WTC11 (cell line): ENCODE results near the gene GRAMD1A. TPM values are rescaled to one million over a fixed set of nuclear protein-coding genes. Genes with fewer than 3 reads are reported as not detected.
"Not testable (repeated sequence)": the region's sequence is repeated elsewhere in the genome, so short reads cannot be mapped to it uniquely, and the experiment has no call there.

Experiments used
- ATAC-seq: fragments of 200-7000 bp; cut with Tn5 transposase; 2 replicates; pipeline ENCODE4 v1.10.0; 2021; ENCODE audit warnings: mild to moderate bottlenecking, moderate library complexity
- CTCF ChIA-PET: fragments of 300-600 bp; sonication (Branson Sonifier 250); formaldehyde crosslinking; loops from one replicate; lab custom pipeline; 2021; ENCODE audit warnings: antibody characterized with exemption; lab: Charles Lee
- POLR2A ChIA-PET: fragments of 350-600 bp; sonication (Branson Sonifier 250); formaldehyde crosslinking; loops from one replicate; lab custom pipeline; 2021; ENCODE audit warnings: antibody characterized with exemption; lab: Charles Lee
- DNase-seq: peaks from one replicate; pipeline ENCODE4 v3.0.0; 2021; ENCODE audit warnings: low spot score
- H3K27ac Mint-ChIP-seq: 2 replicates; pipeline ENCODE4 v1.8.0; 2021; ENCODE audit warnings: mixed read lengths
- H3K27me3 Mint-ChIP-seq: 2 replicates; pipeline ENCODE4 v1.8.0; 2021; ENCODE audit warnings: low read depth, mild to moderate bottlenecking, moderate library complexity, mixed read lengths
- H3K36me3 Mint-ChIP-seq: 2 replicates; pipeline ENCODE4 v1.8.0; 2021; ENCODE audit warnings: mixed read lengths
- H3K4me1 Mint-ChIP-seq: 2 replicates; pipeline ENCODE4 v1.8.0; 2022; ENCODE audit warnings: mixed read lengths
- H3K4me3 Mint-ChIP-seq: 2 replicates; pipeline ENCODE4 v1.8.0; 2021; ENCODE audit warnings: mild to moderate bottlenecking, moderate library complexity, mixed read lengths
- H3K9me3 Mint-ChIP-seq: 2 replicates; pipeline ENCODE4 v1.8.0; 2021; ENCODE audit warnings: mixed read lengths
- ATF1 ChIP-seq: sonication (generic); formaldehyde crosslinking; IDR thresholded peaks from 2 replicates; pipeline ENCODE4 v1.8.1; 2023; ENCODE audit warnings: mild to moderate bottlenecking, moderate library complexity, missing genetic modification reagents
- E2F1 ChIP-seq: sonication (generic); formaldehyde crosslinking; IDR thresholded peaks from 2 replicates; pipeline ENCODE4 v1.8.0; 2022; ENCODE audit warnings: mild to moderate bottlenecking, missing genetic modification reagents
- ELF4 ChIP-seq: sonication (generic); formaldehyde crosslinking; IDR thresholded peaks from 2 replicates; pipeline ENCODE4 v1.8.1; 2022; ENCODE audit warnings: low read depth, mild to moderate bottlenecking, moderate library complexity, missing genetic modification reagents
- FOXJ3 ChIP-seq: sonication (generic); formaldehyde crosslinking; IDR thresholded peaks from 2 replicates; pipeline ENCODE4 v1.9.0; 2021; ENCODE audit warnings: missing genetic modification reagents, mild to moderate bottlenecking, borderline replicate concordance
- FOXK1 ChIP-seq: sonication (generic); formaldehyde crosslinking; IDR thresholded peaks from 2 replicates; pipeline ENCODE4 v1.8.0; 2022; ENCODE audit warnings: mild to moderate bottlenecking, moderate library complexity, missing genetic modification reagents
- GTF2I ChIP-seq: fragments of 250-450 bp; sonication (Bioruptor Pico); conservative IDR thresholded peaks from 2 replicates; pipeline ENCODE4 v1.4.0; 2021; ENCODE audit warnings: mild to moderate bottlenecking
- HMGA2 ChIP-seq: fragments of 250-450 bp; sonication (Bioruptor Pico); IDR thresholded peaks from 2 replicates; pipeline ENCODE4 v1.4.0; 2021; ENCODE audit warnings: mild to moderate bottlenecking, moderate library complexity
- JUN ChIP-seq: sonication (generic); formaldehyde crosslinking; IDR thresholded peaks from 2 replicates; pipeline ENCODE4 v1.8.0; 2023; ENCODE audit warnings: mild to moderate bottlenecking, missing genetic modification reagents
- NR1H2 ChIP-seq: sonication (generic); formaldehyde crosslinking; IDR thresholded peaks from 2 replicates; pipeline ENCODE4 v1.9.0; 2021; ENCODE audit warnings: mild to moderate bottlenecking, moderate library complexity, missing genetic modification reagents
- PRDM15 ChIP-seq: sonication (generic); formaldehyde crosslinking; IDR thresholded peaks from 2 replicates; pipeline ENCODE4 v1.8.0; 2022; ENCODE audit warnings: missing genetic modification reagents
- SOX15 ChIP-seq: fragments of 250-450 bp; sonication (Bioruptor Pico); IDR thresholded peaks from 2 replicates; pipeline ENCODE4 v1.9.0; 2021; ENCODE audit warnings: mild to moderate bottlenecking
- TCF7 ChIP-seq: sonication (generic); formaldehyde crosslinking; IDR thresholded peaks from 2 replicates; pipeline ENCODE4 v1.8.0; 2022; ENCODE audit warnings: mild to moderate bottlenecking, low read depth, missing genetic modification reagents, moderate library complexity
- USF1 ChIP-seq: sonication (generic); formaldehyde crosslinking; IDR thresholded peaks from 2 replicates; pipeline ENCODE4 v1.8.0; 2022; ENCODE audit warnings: mild to moderate bottlenecking, missing genetic modification reagents
- ZMAT4 ChIP-seq: fragments of 250-450 bp; sonication (Bioruptor Pico); IDR thresholded peaks from 2 replicates; pipeline ENCODE4 v1.9.0; 2021; ENCODE audit warnings: mild to moderate bottlenecking
- ZNF121 ChIP-seq: sonication (generic); formaldehyde crosslinking; IDR thresholded peaks from 2 replicates; pipeline ENCODE4 v1.8.0; 2023; ENCODE audit warnings: missing genetic modification reagents
- total RNA-seq: library from RNA; stranded (reverse); gene quantifications from 3 replicates; pipeline ENCODE4 v1.2.3, GENCODE V29; 2021

The GRAMD1A gene
- total RNA-seq, 1 experiment from 2014 or later = 389 TPM

- ChIA-PET POLR2A (interaction anchor here (0.8 kb wide), 1 partner anchor 81 kb away, joined by 3 read pairs; the partner anchor contains the start of gene ZNF30), CTCF (interaction anchor here (0.8 to 1.0 kb wide), 2 partner anchors 35 to 37 kb away, joined by 3 read pairs; no protein-coding TSS in a partner anchor)
- not testable (repeated sequence) for DNase-seq, H3K27me3 Mint-ChIP-seq, H3K4me3 Mint-ChIP-seq, H3K9me3 Mint-ChIP-seq, ATAC-seq, H3K27ac Mint-ChIP-seq
- peaks cover 61% of the 10 kb centered on the region for H3K36me3 Mint-ChIP-seq
- peak; percentile 56; the same call in 1 of the 2 replicates for TF ChIP-seq ZNF121 (CRISPR knock-in tag)
- peaks cover 36% of the 10 kb centered on the region for H3K4me1 Mint-ChIP-seq
Observed at GRCh38 chr19:35007427-35007826, 7.3 kb downstream of the GRAMD1A start.

GRCh38 chr19:35008891-35009341 lies 8.8 kb downstream of the GRAMD1A start:
- H3K4me1 Mint-ChIP-seq = peaks cover 30% of the 10 kb centered on the region
- CTCF ChIA-PET = interaction anchor here (0.6 kb wide), 1 partner anchor 43 kb away, joined by 3 read pairs; no protein-coding TSS in a partner anchor
- H3K36me3 Mint-ChIP-seq = peaks cover 70% of the 10 kb centered on the region
- no peaks in the 10 kb centered on the region for H3K27me3 Mint-ChIP-seq
- DNase-seq (no peak), ATAC-seq (no peak)
- no peaks in the 10 kb centered on the region for H3K9me3 Mint-ChIP-seq
- H3K4me3 Mint-ChIP-seq = no peak overlapping the region
- POLR2A ChIA-PET = no interaction called here
- H3K27ac Mint-ChIP-seq = no peak overlapping the region
- TF ChIP-seq JUN = no peak
- TF ChIP-seq ATF1 (CRISPR knock-in tag) = no peak
- TF ChIP-seq HMGA2 (CRISPR knock-in tag) = no peak
- TF ChIP-seq E2F1 (CRISPR knock-in tag) = no peak
- TF ChIP-seq GTF2I (CRISPR knock-in tag) = no peak
- TF ChIP-seq PRDM15 (CRISPR knock-in tag) = no peak
- TF ChIP-seq ZMAT4 (CRISPR knock-in tag) = no peak
- no peak for TF ChIP-seq SOX15 (CRISPR knock-in tag)
- no peak for TF ChIP-seq ELF4 (CRISPR knock-in tag)
- TF ChIP-seq FOXJ3 (CRISPR knock-in tag) = no peak
- TF ChIP-seq FOXK1 = no peak
- TF ChIP-seq USF1 = no peak
- TF ChIP-seq TCF7 = no peak
- no peak for TF ChIP-seq NR1H2 (CRISPR knock-in tag)

GRCh38 chr19:35009424-35010415 lies 9.6 kb downstream of the GRAMD1A start:
- peak overlapping the region; percentile 36; the same call in 1 of the 2 replicates for H3K27ac Mint-ChIP-seq
- no peaks in the 10 kb centered on the region for H3K9me3 Mint-ChIP-seq
- H3K27me3 Mint-ChIP-seq = no peaks in the 10 kb centered on the region
- peaks cover 24% of the 10 kb centered on the region for H3K4me1 Mint-ChIP-seq
- peaks cover 71% of the 10 kb centered on the region for H3K36me3 Mint-ChIP-seq
- no peak for TF ChIP-seq GTF2I (CRISPR knock-in tag)
- TF ChIP-seq, all 79 proteins: peak for 0
- ATAC-seq (no peak), DNase-seq (no peak)
- CTCF ChIA-PET = no interaction called here
- POLR2A ChIA-PET = no interaction called here
- H3K4me3 Mint-ChIP-seq = no peak overlapping the region
